Retinal pigment epithelial cell (primary cell): Measurements from ENCODE around the gene NTN4.
A peak's percentile ranks its signal among the peaks of the same experiment; 100 is the strongest.

Source experiments
- DNase-seq: peaks from one replicate; pipeline ENCODE4 v3.0.0-alpha.2; 2010; ENCODE audit warnings: low read depth
- H3K4me3 ChIP-seq: 2 replicates; pipeline ENCODE4 v1.5.1; 2011; ENCODE audit warnings: mild to moderate bottlenecking, low read length, control low read depth, moderate library complexity
- TF ChIP-seq, protein P1 (sequence below): conservative IDR thresholded peaks from 2 replicates; pipeline ENCODE4 v1.5.1; 2011; ENCODE audit warnings: low read depth, low read length, control low read depth, inconsistent platforms

The NTN4 gene

GRCh38 chr12:95763809-95764253 lies 26.7 kb downstream of the NTN4 start:
- H3K4me3 ChIP-seq, result no peak overlapping the region
- DNase-seq, result peak; percentile 37
- TF ChIP-seq, protein P1, sequence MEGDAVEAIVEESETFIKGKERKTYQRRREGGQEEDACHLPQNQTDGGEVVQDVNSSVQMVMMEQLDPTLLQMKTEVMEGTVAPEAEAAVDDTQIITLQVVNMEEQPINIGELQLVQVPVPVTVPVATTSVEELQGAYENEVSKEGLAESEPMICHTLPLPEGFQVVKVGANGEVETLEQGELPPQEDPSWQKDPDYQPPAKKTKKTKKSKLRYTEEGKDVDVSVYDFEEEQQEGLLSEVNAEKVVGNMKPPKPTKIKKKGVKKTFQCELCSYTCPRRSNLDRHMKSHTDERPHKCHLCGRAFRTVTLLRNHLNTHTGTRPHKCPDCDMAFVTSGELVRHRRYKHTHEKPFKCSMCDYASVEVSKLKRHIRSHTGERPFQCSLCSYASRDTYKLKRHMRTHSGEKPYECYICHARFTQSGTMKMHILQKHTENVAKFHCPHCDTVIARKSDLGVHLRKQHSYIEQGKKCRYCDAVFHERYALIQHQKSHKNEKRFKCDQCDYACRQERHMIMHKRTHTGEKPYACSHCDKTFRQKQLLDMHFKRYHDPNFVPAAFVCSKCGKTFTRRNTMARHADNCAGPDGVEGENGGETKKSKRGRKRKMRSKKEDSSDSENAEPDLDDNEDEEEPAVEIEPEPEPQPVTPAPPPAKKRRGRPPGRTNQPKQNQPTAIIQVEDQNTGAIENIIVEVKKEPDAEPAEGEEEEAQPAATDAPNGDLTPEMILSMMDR, result no peak

GRCh38 chr12:95762123-95762785 lies 28.3 kb downstream of the NTN4 start:
- no peak for DNase-seq
- TF ChIP-seq, protein P1, result no peak
- no peak overlapping the region for H3K4me3 ChIP-seq

DNA sequence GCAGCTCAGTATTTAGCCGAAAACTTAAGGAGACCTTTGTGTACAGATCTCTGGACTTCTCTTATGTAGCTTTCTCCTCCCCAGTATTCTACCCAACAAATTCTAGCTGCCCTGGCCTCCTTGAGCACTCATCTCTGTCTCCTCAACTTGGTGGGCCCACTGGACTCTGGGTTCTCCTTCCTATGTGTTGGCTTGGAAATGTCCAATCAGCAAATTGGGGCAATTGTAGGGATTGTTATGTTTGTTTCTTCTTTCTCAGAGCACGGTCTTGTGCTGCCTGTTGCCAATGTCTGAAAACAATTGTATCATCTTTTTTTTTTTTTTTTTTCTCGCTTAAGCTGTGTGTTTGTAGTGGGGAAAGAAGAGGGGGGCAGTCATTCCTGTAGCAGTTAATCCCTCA lies 30.2 kb downstream of the NTN4 start:
- DNase-seq, result no peak
- H3K4me3 ChIP-seq, result no peak overlapping the region

DNA sequence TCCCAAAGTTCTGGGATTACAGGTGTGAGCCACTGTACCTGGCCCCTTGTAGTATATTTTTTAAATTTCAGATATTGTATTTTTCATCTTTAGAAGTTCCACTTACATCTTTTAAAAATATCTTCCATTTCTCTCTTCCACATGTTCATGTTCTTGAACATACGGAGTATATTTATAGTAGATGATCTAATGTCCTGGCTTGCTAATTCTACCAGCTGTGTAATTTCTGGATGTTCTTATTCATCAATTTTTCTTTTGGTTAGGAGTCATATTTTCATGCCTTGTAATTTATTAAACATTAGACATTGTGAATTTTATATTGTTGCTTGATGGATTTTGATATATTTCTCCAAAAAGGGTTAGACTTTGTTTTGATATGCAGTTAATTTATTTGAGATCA lies 30.8 kb downstream of the NTN4 start:
- DNase-seq, result no peak
- H3K4me3 ChIP-seq, result no peak overlapping the region
- TF ChIP-seq, protein P1, result no peak

More for the DNA sequence above, 30.2 kb downstream of the NTN4 start:
- TF ChIP-seq, protein P1, result no peak

DNA sequence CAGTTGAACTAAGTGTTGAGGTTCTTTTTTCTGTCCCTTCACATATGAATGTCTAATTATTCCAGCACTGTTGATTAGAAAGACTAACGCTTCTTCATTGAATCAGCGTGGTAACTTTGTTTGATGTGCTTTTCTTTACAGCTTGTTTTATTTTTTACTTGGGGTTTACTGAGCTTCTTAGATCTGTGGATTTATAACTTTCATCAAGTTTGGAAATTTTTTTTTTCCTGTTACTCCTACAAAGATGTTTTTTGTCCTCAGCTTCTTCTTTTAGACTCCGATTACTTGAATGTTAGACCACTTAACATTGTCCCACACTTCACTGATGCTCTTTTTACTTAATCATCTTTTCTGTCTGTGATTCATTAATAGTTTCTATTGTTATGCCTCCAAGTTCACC lies 31.5 kb downstream of the NTN4 start:
- TF ChIP-seq, protein P1, result no peak
- DNase-seq, result no peak
- no peak overlapping the region for H3K4me3 ChIP-seq

DNA sequence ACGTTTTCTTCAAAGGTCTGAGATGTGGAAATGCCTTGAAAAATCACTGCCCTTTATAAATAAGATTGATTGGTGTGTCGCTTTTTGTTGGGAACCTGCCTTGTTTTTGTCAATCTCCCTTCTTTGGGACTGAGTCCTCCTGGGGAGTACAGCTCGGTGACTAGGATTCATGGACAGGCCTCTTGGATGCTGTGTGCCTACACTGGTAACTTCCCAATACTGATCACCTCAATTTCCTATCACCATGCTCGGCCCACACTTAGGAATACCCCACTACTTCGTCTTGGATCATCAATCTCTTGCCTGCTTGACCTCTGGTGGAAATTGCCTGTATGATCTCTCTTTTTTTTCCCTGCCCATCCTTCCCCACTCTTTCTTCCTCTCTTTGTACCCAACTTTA lies 34.2 kb downstream of the NTN4 start:
- no peak overlapping the region for H3K4me3 ChIP-seq
- no peak for DNase-seq

More for the DNA sequence above, 34.2 kb downstream of the NTN4 start:
- TF ChIP-seq, protein P1, result no peak
